HG02938 (cell line): Measurements from ENCODE around the gene CENPB.
"Not testable (repeated sequence)": the region's sequence is repeated elsewhere in the genome, so short reads cannot be mapped to it uniquely, and the experiment has no call there.

ENCODE experiments used
- ATAC-seq: cut with Tn5 transposase; IDR thresholded peaks from one replicate; pipeline ENCODE4 v1.9.1; 2021; ENCODE audit warnings: mild to moderate bottlenecking, moderate library complexity; ENCODE audit not compliant: unreplicated experiment

Gene CENPB

DNA sequence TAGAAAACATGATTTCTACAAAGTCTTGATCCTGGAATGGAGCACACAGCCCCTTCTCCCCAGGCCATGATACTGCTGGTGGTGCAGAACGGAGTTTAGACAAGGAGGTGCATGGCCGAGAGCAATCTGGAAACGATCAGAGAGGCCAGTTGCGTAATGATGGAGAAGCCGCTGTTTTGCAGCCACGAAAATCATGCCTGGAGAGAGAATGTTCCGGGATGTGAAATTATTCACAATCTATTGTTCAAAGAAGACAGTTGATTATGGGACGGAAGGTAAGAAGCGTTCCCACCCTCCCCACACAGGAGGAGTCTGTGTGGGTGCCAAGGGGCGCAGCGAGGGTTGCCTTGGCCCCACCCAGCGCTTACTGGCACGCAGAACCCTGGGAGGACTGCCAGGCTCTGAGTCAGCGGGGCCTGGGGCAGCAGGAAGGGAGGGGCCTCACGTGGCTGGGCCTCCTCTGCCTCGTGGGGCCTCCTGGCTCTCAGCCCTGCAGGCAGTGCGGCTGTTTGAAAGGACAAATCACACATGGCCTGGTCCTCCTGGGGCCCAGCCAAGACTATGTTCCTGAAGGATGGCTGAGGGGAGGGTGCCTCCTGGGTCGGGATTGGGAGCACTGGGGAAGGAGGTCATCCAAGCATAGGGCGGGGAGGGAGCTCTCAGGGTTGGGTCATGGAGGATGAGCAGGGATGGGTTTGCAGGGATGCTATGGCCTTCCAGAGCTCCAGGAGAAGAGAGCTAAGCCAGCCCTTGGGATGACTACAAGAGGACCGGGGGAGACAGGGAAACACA lies 25.1 kb upstream of the CENPB start:
- no peak for ATAC-seq

- no peak for ATAC-seq
Measured at GRCh38 chr20:3808544-3808943, 22.0 kb upstream of the CENPB start.

DNA sequence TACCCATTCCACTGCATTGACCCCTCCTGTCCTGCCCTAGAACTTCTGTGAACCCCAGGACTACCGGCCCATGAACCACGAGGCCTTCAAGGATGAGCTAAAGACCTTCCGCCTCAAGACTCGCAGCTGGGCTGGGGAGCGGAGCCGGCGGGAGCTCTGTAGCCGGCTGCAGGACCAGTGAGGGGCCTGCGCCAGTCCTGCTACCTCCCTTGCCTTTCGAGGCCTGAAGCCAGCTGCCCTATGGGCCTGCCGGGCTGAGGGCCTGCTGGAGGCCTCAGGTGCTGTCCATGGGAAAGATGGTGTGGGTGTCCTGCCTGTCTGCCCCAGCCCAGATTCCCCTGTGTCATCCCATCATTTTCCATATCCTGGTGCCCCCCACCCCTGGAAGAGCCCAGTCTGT lies 18.2 kb upstream of the CENPB start:
- no peak for ATAC-seq

DNA sequence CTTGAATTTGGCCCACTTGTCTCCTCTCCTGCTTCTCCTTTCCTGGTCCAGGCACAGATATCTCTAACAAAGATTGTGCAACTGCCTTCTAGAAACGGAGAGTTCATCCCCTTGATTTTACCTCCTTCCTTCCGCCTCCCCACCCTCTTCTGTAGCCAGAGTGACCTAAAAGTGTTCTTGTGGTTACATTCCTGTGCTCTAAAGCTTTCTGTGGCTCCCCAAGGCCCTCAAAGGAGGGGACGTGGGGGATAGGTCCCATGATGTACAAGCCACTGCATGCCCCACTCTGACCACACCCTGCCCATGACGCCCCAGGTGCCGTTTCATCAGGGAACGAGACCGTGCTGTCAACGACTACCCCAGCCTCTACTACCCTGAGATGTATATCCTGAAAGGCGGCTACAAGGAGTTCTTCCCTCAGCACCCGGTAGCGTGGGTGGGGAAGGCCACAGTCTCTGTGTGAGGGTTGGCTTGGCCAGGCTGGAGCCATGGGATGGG lies 17.8 kb upstream of the CENPB start:
- ATAC-seq: no peak

GRCh38 chr20:3803854-3804253 lies 17.3 kb upstream of the CENPB start:
- ATAC-seq: no peak

DNA sequence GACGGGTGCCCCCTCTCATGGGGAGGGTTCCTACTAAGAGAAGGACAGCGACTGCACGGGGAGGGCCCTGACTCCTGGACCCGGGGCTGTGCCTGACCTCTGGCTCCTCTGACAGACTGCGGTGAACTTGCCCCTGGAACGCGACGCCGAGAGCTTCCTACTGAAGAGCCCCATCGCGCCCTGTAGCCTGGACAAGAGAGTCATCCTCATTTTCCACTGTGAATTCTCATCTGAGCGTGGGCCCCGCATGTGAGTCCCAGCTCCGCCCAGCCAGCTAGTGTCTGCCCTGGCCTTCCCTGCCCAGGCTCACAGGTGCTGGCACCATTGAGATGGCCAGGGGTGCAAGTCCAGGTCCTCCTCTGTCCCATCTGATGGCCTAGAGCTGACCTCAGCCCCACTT lies 16.7 kb upstream of the CENPB start:
- ATAC-seq: no peak

DNA sequence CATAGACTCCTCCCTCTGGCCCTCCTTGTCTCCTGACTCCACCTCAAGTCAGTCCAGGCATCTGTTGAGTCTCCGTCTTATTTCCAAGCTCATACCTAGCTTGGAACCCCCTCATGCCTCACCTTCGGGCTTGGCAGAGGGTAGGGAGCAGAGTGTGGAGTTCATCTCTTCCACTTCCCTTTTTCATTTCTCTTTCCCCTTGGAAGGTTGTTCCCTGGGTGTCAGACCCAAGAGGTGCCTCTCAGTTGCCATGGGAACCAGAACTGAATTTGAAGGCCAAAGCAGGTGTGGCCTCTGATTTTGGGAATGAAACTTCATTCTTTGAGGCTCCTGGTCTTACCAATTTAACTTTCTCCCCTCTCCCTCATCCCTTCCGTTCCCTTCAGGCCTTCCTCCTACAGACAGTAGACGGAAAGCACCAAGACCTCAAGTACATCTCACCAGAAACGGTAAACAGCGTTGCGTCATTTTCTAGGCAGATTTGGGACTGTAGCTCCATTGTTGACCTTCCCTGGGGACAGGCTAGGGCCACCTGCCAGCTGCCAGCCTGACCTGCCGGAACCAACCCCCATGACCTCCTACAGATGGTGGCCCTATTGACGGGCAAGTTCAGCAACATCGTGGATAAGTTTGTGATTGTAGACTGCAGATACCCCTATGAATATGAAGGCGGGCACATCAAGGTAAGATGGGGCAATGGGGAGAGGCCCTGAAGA lies 16.1 kb upstream of the CENPB start:
- ATAC-seq: no peak

DNA sequence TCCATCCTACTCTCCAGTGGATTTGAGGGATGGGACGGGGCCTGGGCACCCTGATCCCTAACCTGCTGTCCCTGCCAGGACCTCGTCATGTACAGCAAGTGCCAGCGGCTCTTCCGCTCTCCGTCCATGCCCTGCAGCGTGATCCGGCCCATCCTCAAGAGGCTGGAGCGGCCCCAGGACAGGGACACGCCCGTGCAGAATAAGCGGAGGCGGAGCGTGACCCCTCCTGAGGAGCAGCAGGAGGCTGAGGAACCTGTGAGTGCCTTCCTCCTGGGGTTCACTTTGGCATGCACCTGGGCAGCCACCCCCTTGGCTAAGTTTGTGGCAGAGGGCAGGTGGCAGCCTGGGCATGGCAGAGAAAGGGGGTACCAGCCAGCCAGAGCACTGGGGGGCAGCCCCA lies 15.3 kb upstream of the CENPB start:
- no peak for ATAC-seq

DNA sequence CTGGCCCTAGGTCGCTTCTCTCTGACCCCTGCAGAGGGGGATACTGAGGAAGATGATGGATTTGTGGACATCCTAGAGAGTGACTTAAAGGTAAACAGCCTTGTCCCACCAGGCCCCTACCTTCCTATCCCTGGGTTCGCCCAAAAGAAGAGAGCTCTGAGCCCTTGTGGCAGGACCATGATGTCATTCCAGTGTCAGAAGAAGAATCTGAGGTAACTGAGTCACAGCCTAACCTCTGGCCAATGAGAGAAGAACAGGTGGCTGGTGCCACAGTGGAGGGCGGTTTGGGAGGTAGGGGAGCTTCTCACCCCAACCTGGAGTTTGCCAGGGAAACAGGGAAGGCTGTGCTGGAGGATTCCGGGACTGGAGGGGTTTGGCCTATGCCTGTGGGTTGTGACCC lies 14.8 kb upstream of the CENPB start:
- no peak for ATAC-seq

GRCh38 chr20:3800878-3801260 lies 14.3 kb upstream of the CENPB start:
- no peak for ATAC-seq

GRCh38 chr20:3800256-3800877 lies 13.8 kb upstream of the CENPB start:
- ATAC-seq: no peak

- no peak for ATAC-seq
Measured at GRCh38 chr20:3798908-3799248, 12.3 kb upstream of the CENPB start.

- no peak for ATAC-seq
Measured at GRCh38 chr20:3798373-3798768, 11.8 kb upstream of the CENPB start.

DNA sequence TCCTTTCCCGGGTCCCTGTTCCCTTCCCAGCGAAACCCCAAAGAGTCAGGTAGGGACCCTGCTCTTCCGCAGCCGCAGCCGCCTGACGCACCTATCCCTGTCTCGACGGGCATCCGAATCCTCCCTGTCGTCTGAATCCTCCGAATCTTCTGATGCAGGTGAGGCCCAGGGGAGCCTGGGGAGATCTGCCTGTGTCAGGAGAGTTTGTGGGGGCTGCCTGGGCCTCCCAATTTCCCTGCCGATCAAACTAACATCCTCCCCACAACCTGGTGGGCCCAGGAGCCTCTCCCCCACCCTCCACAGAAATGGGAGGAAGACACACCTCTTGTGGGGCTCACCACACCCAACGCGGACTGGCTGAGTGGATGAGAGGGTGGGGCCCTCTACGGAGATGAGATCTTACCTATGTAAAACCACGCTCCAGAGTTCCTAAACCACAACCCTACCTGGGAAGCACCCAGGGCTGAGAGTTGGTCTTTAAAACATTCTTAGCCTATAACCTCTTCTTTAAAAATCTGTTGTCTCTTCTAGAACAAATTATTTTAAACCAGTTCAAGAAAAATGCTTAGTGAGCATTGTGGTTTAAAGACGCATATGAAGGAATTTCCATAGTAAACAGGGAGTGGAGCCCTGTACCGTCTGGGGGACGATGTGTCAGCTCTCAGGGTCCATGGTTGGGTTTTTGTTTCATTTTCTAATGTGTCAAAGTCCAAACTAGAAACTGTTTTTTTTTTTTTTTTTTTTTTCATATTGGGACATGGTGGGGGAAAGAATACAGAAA lies 11.2 kb upstream of the CENPB start:
- no peak for ATAC-seq

DNA sequence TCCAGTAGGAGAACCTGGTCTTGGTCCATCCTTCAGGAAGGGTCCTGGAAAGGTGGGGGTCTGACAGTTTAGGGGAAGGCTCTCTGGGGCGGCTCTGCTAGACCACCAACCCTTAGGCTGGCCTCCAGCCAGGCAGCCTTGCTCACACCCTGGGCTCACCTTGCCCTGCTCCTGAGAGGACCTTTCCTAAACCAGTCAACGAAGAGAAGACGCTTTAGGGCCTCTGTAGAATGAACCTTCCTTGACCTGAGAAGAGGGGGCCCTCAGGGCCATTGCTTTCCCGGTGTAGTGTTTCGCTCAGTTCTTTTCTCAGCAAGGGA lies 10.6 kb upstream of the CENPB start:
- ATAC-seq: no peak

DNA sequence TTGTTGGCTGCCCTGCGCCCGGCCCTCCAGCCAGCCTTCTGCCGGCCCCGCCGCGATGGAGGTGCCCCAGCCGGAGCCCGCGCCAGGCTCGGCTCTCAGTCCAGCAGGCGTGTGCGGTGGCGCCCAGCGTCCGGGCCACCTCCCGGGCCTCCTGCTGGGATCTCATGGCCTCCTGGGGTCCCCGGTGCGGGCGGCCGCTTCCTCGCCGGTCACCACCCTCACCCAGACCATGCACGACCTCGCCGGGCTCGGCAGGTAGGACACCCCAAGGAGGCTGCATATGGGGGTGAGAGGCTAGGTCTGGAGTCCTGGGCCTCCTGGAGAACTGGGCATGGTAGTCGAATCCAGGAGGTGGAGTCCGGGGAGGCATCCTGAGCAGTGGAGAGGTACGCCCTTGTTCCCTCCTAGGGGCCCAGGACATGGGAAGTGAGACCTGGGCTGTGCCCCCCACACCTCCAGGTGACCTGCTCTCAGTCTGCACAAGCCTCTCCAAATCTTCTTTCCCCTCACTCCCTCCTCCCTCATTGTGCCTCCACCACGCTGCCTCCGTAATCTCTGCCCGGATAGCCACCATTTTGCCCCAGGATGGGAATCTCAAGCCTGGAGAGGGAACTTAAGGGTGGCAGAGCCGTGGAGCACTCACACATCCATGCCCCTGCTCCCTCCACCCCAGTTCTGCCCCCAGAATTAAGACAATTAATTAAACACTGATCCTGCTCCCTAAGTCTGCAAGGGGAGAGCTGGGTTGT lies 10.1 kb upstream of the CENPB start:
- no peak for ATAC-seq

DNA sequence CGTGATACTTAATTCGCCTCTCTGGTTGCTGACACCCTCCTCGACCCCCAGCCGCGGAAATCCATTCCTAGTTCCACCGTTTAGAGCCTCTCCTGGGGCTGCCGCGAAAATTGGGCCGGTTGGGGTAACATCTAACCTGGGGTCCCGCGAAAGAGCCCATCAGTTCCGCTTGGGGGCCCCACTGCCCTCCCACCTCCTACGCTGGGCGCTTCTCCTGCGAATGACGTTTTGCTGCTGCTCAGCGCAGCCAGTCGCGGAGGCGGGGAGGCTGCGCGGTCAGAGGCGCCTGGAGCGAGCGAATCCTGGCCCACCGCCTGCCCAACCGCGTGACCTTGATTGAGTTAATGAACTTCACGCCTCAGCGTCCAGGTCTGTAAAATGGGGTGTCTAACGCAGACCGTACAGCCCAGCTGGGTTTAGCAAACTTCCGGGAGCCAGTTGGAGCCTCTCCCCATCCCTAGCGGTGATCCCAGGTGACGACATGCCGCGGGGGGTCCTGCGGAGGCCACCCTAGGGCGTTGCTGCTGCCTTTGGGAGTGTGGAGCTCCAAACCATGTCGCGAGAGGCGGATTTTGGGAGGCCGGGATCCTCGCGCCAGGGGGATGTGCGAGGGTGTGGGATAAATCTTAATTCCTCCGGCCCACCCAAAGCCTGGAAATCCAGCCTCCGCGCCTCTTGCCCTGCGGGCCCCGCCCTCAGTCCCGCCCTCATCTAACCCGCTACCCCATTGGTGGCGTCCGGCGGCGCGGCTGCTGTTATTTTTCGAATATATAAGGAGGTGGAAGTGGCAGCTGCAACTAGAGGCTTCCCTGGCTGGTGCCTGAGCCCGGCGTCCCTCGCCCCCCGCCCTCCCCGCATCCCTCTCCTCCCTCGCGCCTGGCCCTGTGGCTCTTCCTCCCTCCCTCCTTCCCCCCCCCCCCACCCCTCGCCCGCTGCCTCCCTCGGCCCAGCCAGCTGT lies 9.2 kb upstream of the CENPB start, which contains the start of gene CDC25B:
Gene CDC25B (plus strand): TSS at position 800 of the 958 bp plus-strand sequence. CDS start 222 bp downstream, outside the sequence.
- ATAC-seq: peak; percentile 74

GRCh38 chr20:3794701-3795420 lies 8.3 kb upstream of the CENPB start:
- no peak for ATAC-seq

DNA sequence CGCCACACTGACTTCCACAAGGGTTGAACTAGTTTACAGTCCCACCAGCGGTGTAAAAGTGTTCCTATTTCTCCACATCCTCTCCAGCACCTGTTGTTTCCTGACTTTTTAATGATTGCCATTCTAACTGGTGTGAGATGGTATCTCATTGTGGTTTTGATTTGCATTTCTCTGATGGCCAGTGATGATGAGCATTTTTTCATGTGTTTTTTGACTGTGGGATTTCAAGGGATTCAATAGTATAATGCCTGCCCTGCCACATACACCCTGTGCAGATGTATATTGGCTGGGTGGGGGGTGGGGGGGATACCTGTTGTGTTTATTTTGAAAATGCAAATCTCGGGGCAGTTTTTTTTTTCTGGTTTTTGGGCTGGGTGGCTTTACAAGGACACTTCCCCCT lies 7.6 kb upstream of the CENPB start:
- ATAC-seq: not testable (repeated sequence)
